Activated CD8-positive, alpha-beta memory T cell treated with anti-CD3 and anti-CD28 coated beads, Interleukin-2, amount 50 U/mL, for 24 hours (primary cell): ENCODE results near the gene CHD3.

Experiments
- DNase-seq: peaks from one replicate; pipeline ENCODE4 v3.0.0-alpha.2; 2020; ENCODE audit errors: extremely low read depth

The CHD3 gene

DNA sequence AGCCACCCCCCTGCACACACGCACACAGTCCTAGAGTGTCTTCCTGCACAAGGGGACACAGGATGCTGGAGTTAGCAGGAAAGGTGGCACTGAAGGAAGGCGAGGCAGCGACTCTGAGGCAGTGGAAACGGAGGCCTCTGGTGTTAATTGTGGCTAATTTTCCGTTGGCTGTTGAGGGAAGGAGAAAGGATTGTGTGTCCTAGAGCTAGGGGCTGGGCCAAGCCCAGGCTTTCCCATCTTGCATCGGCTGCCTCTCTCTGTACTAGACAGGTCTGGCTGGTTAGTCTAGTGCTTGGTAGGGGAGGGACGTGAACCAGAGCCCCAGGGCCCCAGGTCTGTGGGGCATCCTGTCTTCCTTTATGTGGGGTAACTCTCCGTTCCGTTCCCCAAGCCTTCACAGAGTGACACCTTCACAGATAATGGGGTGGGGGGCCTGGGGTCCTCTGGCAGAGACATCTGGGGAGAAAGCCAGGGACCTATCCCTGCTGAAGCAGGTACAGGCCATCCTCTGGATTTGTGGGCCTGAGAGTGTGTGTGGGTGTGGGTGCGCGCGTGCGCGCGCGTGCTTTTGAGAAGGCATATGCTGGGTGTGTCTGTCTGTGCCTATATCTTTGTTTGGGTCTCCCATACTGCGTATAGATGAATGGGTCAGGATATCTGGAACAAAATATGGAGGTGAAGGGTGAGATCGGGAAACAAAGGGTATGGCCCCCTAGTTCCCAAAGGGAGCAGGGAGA is at the start of gene CHD3:
TSS of gene CHD3 (plus strand) at position 606 of the 737 bp plus-strand sequence. CDS start 212 bp downstream, outside the sequence.
- DNase-seq = no peak

DNA sequence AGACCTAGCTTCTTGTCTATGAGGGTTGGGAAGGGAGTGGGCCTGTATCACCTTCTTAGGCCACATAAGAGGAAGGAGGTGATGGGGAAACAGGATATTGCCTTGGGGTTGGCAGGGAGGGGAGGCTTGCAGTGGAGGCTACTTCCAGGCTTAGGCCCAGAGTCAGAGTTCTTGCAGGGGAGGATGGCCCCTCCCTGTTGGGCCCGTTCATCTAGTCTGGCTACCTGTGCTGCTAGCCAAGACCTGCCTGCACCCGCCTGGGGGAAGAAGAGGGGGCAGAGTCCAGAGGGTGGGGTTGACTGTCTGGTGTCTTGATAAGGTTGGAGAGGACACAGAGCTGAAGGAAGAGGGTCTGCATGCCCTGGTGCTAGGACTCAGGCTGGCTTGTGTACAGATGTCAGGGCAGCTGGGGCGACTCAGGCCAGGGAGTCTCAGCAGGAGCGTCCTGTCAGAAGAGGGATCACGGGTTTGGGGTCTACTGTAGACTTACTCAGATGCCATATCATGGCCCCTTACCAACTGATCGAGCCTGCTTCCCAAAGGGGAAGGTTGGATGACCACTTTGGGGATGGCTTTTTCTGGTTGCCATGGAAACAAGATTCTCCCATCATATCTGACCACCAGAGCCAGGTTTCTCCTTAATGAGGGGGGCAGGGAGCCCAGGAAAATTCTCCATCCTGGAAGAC is 49.3 kb upstream of the CHD3 start:
- DNase-seq = no peak

DNA sequence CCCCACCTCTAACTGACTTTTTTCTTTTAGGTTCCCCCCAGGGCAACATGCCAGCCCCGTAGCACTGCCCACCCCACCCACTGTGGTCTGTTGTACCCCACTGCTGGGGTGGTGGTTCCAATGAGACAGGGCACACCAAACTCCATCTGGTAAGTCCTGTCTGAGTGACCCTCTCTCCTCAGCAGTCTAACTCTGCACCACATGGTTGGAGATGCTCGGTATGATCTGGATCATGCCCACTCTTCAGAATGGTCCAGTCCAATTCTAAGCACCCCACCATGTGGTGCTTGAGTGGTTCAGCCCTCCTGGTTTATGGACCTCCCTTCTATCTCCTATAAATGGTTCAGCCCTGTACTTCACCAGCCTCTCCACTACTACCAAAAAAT is 48.7 kb upstream of the CHD3 start:
- DNase-seq = no peak

DNA sequence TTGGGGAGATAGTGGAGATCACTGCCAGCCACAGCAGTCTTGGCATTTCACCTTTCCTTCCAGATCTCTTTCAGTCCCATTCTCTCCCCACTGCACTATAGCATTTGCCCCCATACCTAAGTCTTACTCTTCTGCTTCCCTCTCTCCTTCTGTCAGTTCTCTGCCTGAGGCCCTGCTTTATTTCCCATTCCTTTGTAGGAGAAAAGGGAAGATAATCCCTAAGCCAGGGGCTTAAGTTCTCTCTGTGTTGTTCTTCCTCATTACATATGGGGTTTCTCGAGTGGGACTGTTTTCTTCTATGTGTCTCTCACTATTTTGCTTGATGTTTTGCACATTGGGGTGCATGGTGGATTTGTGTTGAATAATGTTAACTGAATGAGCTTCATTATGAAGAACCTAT is 48.1 kb upstream of the CHD3 start:
- no peak for DNase-seq

DNA sequence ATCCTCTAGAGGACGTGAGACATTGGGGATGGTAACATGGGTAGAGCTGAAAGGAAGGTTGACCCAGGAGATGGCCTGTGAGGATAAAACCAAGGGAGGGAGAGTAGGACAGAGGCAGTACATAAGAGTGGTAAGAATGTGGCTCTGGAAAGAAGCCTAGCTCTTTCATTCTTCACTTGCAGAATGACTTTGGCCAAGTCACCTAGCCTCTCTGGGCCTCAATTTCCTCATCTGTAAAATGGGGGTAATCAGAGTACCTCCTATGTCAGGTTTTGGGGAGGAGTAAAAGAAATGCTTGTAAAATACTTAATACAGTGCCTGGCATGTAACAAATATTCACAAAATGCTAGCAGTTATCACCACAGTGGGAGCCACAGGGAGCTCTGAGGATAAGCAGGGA is 47.7 kb upstream of the CHD3 start:
- no peak for DNase-seq

DNA sequence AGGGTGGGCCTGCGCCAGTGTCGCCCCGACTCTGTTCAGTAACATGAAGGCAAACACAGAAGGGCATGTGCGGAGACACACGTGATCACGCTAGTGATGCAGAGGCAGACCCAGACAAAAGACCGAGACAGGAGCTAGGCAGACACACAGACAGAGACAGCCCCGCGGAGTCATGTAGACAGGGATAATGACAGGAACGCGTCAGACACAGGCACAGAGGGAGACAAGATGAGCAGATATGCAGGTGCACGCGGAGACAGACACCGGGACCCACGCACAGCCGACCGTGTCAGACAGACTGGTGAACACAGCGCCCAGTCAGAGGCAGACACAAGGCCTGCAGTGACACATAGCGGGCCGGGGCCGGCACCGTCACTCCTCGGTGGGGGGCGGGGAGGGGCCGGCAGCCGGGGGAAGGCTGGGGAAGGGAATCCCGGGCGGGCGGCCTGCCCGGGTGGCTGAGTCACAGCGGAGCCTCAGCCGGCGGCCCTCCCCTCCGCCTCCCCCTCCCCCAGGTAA is 47.1 kb upstream of the CHD3 start:
- peak; percentile 81 for DNase-seq

DNA sequence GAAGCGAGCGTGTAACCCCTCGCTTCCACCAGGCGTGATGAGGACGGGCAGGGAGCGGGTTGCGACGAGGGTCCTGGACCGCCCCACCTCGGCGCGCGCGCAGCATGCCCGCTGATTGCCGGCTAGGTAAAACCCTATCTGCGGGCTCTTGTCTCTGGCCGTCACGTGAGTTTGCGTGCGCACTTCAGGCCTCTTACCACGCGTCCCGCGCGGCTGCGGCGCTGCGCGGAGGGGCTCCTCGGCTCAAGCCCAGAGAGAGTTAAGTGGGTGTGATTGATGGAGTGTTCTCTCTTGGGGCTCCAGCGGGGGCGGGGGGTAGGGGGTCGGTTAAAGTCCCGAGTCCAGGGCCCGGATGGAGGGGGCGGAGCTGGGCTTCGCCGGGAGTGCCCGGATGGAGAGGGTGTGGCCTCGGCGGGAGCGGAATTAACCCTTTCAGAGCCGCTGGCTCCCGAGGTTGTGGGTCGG is 46.6 kb upstream of the CHD3 start:
- peak; percentile 69 for DNase-seq

DNA sequence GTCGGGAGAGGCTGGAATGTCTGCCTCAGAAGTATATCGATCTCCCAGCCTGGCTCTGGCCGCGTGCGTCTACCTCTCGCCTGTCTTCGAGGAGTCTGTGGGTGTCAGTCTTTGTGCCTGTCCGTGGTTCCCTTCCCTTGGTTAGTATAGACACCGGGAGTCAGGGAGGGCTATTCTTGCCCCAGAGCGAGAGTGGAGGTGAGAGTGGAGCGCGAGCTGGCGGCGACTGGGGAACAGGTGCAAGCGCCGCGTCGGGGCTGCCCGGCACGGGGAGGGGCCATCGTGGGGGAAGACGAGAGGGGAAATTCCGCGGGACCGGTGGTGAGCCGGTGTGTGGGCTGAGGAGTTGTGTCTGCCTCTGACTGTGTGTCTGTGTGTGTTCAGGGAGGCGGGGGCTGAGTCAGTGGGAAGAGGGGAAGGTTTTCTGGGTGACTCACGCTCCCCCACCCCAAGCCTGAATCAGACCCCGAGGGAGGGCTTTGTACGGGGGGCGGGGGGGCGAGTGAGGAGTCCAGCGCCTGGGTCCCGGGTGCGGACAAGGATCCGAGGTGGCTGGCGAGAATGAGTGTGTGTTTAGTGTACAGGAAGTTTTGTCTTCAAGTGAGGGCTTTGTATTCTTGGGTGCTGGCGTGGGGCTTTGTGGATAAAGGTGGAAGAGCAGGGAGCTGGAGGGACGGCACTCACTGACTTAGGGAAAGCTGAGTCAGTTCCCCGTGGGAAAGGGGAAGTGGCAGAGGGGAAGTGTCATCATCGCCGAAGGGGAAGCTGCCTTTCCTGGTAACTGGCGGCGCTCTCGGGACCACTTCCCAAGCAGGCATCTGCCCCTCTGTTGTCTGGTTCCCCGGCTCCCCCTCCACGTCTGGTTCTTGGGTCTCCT is 46.0 kb upstream of the CHD3 start:
- peak; percentile 93 for DNase-seq

DNA sequence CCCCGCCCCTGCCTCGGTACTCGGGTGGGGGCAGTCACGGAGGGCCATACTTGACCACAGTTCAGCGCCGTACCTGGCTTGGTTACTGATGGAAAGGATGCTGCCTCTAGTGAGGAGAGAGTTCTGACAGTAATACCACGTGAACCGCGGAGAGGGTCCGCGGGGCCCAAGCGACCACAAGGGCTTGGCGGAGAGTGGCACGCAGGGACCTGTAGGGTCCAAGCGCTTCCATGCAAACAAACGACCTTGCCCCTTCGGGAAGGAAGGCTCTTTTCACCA is 45.4 kb upstream of the CHD3 start:
- DNase-seq = no peak

DNA sequence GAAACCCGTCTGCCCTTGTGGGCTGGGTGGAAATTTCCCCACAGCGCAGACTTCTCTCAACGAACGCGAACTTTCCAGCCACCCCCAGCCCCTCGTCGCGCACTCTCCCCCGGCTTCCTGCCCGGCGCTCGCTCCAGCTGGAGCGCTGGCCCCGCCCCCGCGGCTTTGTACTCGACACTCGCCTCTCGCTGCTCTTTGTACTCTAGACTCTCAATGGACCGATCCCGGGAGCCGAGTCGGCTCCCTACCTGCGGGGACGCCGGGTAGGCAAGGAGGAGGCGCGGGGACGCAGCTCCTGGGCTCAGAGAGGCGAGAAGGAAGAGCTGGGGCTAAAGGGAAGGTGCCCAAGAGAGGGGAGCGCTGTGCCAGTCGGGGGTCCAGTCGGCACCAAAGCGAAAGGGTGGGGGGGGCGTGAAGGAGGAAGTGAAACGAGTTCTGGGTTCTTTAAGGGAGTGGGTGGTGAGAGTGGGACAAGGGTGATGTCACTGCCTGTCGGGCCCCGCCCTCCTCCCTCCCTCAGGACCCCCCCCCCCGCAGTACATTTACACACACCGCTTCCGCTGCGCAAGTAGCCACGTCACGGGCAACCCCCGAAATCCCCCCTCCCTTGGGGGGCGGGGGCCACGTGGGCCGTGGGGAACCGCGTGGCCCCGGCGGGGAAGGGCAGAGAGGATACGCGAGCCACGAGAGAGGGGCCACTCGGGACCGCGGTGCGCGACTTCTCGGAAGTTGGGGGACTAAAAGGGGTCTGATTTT is 44.9 kb upstream of the CHD3 start:
- DNase-seq = peak; percentile 71

DNA sequence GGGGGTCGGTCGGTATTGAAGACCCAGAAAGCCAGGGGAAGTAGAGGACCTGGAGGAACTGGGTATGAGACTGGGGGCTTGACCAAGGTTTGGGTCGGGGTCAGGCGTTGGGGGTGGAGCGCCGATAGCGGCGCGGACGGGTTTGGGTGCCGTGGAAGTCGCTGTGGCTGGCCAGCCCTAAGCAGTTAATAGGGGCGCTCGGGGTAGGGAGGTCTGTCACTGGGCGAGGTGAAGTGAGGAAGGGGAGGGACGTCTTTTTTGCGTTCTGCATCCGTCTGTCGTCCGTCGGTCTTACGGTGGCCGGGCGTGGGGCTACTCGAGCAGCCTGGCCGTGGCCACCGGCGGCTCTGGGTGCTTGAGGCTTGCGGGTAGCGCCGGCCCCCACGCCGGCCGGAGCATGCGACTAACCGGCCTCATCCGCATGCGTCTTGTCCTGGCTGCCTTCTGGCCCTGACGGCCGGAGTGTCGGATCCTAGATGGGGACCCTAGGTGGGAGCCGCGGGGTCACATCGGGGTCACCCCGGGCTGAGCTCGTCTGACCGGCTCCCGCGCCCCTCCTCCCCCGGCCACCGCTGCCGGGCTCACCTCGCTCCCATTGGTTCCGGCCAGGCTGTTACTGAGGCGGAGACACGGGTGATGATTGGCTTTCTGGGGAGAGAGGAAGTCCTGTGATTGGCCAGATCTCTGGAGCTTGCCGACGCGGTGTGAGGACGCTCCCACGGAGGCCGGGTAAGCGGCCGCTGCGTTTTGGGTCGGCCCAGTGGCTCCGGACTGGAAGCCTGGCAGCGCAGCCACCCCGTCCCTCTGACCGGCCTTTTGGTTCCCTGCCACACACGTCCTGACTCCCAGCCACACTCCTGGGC is 44.1 kb upstream of the CHD3 start:
- peak; percentile 71 for DNase-seq

DNA sequence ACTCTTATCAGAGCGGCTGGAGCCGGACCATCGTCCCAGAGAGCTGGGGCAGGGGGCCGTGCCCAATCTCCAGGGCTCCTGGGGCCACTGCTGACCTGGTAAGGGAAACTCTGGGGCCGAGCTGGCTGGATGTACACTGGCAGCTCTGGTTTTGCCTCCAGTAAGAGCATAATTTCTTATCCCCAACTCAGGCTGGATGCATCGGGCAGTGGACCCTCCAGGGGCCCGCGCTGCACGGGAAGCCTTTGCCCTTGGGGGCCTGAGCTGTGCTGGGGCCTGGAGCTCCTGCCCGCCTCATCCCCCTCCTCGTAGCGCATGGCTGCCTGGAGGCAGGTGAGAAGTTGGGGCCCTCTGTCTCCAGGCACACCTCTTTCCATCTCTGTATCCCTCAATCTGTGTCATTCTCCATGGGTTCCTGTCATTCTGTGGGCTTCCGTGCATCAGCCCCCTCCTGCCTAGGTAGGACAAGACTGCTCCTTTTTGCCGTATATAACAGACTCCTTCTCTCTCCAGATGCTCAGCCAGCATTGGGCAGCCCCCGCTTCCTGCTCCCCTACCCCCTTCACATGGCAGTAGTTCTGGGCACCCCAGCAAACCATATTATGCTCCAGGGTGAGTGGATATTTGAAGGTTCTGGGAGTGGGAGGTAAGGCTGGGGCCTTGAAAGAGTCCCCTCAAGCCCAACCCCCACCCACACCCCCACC is 43.1 kb upstream of the CHD3 start:
- no peak for DNase-seq

DNA sequence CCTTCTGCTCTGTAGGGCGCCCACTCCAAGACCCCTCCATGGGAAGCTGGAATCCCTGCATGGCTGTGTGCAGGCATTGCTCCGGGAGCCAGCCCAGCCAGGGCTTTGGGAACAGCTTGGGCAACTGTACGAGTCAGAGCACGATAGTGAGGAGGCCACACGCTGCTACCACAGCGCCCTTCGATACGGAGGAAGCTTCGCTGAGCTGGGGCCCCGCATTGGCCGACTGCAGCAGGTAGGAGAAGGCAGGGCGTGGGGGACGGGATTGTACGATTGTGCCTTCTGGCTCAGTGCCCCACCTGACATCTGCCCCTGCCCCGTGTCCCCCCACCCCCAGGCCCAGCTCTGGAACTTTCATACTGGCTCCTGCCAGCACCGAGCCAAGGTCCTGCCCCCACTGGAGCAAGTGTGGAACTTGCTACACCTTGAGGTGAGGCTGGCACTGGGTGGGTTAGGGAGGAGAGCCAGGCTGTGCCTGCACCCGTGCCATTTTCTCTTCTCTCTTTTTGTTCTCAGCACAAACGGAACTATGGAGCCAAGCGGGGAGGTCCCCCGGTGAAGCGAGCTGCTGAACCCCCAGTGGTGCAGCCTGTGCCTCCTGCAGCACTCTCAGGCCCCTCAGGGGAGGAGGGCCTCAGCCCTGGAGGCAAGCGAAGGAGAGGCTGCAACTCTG is 42.4 kb upstream of the CHD3 start:
- DNase-seq = no peak

DNA sequence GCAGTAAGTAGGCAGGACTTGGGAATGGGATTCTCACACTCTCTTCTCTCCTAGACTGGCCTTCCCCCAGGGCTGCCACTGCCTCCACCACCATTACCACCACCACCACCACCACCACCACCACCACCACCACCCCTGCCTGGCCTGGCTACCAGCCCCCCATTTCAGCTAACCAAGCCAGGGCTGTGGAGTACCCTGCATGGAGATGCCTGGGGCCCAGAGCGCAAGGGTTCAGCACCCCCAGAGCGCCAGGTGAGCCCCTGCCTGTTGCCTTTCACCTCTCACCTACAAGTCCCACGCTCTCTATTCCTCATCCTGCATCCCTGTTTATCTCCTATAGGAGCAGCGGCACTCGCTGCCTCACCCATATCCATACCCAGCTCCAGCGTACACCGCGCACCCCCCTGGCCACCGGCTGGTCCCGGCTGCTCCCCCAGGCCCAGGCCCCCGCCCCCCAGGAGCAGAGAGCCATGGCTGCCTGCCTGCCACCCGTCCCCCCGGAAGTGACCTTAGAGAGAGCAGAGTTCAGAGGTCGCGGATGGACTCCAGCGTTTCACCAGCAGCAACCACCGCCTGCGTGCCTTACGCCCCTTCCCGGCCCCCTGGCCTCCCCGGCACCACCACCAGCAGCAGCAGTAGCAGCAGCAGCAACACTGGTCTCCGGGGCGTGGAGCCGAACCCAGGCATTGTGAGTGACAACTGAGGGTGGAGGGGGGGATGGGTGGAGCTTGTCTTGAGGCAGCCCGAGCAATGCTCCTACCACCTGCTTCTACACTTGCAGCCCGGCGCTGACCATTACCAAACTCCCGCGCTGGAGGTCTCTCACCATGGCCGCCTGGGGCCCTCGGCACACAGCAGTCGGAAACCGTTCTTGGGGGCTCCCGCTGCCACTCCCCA is 41.6 kb upstream of the CHD3 start:
- DNase-seq = no peak

DNA sequence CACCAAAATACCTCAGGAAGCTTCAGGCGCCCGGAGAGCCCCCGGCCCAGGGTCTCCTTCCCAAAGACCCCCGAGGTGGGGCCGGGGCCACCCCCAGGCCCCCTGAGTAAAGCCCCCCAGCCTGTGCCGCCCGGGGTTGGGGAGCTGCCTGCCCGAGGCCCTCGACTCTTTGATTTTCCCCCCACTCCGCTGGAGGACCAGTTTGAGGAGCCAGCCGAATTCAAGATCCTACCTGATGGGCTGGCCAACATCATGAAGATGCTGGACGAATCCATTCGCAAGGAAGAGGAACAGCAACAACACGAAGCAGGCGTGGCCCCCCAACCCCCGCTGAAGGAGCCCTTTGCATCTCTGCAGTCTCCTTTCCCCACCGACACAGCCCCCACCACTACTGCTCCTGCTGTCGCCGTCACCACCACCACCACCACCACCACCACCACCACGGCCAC is 40.4 kb upstream of the CHD3 start:
- no peak for DNase-seq

DNA sequence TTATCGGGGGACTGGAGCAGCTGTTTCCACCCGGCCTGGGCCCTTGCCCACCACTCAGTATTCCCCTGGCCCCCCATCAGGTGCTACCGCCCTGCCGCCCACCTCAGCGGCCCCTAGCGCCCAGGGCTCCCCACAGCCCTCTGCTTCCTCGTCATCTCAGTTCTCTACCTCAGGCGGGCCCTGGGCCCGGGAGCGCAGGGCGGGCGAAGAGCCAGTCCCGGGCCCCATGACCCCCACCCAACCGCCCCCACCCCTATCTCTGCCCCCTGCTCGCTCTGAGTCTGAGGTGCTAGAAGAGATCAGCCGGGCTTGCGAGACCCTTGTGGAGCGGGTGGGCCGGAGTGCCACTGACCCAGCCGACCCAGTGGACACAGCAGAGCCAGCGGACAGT is 39.9 kb upstream of the CHD3 start:
- no peak for DNase-seq

DNA sequence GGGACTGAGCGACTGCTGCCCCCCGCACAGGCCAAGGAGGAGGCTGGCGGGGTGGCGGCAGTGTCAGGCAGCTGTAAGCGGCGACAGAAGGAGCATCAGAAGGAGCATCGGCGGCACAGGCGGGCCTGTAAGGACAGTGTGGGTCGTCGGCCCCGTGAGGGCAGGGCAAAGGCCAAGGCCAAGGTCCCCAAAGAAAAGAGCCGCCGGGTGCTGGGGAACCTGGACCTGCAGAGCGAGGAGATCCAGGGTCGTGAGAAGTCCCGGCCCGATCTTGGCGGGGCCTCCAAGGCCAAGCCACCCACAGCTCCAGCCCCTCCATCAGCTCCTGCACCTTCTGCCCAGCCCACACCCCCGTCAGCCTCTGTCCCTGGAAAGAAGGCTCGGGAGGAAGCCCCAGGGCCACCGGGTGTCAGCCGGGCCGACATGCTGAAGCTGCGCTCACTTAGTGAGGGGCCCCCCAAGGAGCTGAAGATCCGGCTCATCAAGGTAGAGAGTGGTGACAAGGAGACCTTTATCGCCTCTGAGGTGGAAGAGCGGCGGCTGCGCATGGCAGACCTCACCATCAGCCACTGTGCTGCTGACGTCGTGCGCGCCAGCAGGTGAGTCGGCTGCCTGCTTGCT is 39.3 kb upstream of the CHD3 start:
- no peak for DNase-seq
